GM18870 (cell line): ENCODE measurements around the gene EPHA2.

Source experiments
- ATAC-seq: cut with Tn5 transposase; IDR thresholded peaks from one replicate; pipeline ENCODE4 v1.9.1; 2021; ENCODE audit warnings: moderate library complexity; ENCODE audit not compliant: unreplicated experiment

Gene EPHA2

GRCh38 chr1:16138772-16139221, 17.1 kb downstream of the EPHA2 start:
- no peak for ATAC-seq

DNA sequence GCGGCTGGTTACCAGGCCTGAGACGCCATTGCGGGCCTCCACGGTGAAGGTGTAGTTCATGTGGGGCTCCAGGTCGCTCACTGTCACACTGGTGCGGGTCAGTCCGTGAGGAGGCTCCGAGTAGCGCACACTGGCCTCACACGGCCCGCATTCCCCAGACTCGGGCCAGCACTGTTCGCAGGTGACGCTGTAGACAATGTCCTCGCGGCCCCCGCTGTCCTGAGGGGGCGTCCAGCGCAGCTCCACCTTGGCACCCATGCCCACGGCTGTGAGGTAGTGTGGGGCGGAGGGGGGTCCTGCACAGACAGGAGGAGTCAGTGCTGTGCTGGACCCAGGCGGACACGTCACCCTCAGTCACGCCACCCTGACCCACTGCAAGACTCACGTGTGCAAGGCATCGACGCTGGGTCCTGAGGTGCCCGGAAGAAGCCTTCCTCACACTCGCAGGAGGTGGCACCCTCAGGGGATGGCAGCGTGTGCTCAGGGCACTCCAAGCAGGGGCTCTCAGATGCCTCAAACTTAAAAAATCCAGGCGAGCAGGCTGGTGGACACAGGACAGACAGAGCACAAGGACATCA, 17.9 kb downstream of the EPHA2 start:
- ATAC-seq: no peak

- no peak for ATAC-seq
These were observed 20.4 kb downstream of the EPHA2 start for GRCh38 chr1:16135501-16135900.

DNA sequence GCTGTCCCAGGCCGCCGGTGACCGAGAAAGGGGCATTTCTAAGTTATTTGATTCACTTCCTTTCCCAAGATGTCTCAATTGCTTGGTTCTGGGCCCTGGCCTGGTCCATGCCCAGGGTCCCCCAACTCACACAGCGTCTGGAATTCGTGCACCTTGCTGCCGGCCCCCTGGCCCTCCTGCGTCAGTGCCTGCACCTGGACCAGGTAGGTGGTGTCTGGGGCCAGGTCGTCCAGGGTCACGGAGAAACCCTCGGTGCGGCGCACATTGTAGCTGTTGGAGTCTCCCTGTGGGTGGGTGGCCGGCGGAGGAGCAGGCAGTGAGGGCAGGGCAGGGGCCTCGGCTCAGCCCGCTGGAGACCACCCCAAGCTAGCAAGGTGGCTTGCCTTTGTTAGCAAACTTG, 21.0 kb downstream of the EPHA2 start:
- no peak for ATAC-seq

GRCh38 chr1:16134066-16134801, 21.6 kb downstream of the EPHA2 start:
- ATAC-seq: no peak

- ATAC-seq: no peak
These were observed 22.6 kb downstream of the EPHA2 start for GRCh38 chr1:16133007-16133961.

DNA sequence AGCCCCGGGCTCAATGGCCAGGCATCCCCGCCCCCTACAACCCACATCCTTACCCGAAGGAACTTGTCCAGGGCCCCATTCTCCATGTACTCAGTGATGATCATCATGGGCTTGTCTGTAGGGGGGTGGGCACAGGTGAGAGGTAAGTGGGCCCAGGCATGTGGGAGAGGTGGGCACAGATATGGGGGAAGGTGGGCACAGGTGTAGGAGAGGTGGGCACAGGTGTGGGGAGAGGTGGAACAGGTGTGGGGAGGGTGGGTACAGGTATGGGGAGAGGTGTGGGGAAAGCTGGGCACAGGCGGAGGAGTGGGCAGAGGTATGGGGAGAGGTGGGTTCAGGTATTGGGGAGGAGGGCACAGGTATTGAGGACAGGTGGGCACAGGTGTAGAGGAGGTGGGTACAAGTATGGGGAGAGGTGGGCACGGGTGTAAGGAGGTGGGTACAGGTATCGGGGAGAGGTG, 23.5 kb downstream of the EPHA2 start:
- no peak for ATAC-seq

DNA sequence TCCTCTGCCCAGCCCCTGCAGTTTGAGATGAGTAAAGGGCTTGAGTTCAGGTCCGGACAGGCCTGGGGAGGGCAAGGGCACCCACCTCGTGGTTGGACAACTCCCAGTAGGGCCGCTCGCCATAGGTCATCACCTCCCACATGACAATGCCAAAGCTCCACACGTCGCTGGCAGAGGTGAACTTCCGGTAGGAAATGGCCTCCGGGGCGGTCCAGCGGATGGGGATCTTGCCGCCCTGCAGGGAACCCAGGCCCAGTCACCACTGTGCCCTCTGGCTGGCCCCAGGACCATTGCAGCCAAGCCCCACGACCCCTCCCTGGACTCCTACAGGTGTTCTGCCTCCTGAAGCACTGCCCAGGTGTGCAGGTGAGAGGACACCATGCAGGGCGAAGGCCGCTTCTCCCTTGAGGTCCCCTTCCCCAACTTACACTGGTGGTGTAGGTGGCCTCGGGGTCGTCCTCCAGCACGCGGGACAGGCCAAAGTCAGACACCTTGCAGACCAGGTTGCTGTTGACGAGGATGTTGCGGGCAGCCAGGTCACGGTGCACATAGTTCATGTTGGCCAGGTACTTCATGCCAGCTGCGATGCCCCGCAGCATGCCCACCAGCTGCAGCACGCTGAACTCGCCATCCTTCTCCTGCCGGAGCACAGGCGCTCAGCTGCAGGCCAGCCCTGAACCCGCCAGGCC, 24.1 kb downstream of the EPHA2 start:
- ATAC-seq: no peak

DNA sequence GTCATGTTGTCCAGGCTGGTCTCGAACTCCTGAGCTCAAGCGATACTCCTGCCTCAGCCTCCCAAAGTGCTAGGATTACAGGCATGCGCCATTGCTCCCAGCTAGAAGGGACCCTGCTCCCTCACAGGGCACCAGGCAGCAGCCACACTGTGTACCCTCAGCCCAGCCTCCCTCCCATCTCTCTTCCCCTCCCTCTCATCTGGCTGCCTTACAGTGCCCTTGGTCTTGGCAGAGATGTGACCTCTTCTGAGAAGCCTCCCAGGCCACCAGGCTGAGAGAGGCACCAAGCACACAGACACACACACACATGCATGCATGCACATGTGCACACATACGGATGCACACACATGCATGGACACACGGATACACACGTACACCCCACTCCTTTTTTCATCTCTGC, 25.0 kb downstream of the EPHA2 start:
- ATAC-seq: no peak

DNA sequence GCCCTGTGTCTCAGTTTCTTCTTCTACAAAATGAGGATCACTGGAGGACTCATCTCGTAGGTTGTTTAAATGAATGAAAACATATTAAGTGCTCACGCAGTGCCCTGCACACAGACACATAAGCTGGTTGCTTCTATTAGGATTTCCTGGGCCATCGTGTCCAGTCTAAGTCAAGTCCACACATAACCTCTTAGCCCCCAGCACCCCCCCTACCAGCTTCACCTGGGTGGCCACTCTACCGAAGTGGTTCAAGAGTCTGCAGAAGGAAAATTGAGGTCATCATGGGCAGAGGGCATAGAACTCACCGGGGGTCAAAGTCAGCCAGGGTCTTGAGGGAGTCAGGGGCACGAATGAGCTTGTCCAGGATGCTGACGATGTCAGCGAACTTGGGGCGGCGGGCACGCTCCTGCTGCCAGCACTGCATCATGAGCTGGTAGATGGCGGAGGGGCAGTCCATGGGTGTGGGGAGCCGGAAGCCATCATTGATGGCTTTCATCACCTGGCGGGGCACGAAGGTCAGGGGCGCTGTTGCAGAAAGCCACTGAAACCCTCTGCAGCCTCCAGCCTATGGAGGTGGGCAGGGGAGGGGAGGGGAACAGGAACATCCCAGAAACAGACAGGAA, 25.8 kb downstream of the EPHA2 start:
- ATAC-seq: no peak

GRCh38 chr1:16129316-16129715, 26.6 kb downstream of the EPHA2 start:
- ATAC-seq: no peak

DNA sequence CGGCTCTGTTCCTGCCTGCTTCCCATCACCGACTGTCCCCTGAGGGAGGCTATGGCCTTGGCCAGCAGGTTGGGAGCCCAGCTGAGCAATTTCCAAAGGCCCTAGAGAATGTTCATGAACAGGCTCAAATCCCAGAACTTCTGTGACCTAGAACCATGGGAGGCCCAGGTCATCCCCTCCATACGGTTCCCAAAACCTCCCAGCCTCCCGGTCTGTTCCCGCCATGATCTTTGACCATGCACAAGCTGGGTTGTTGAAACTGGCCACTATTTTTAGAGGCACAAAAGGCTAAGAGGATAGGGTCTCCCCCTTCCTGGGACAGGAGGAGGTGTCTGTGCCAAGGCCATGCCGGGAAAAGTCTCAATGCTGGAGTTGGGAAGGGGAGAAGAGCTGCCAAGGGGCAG, 27.5 kb downstream of the EPHA2 start:
- ATAC-seq: no peak

DNA sequence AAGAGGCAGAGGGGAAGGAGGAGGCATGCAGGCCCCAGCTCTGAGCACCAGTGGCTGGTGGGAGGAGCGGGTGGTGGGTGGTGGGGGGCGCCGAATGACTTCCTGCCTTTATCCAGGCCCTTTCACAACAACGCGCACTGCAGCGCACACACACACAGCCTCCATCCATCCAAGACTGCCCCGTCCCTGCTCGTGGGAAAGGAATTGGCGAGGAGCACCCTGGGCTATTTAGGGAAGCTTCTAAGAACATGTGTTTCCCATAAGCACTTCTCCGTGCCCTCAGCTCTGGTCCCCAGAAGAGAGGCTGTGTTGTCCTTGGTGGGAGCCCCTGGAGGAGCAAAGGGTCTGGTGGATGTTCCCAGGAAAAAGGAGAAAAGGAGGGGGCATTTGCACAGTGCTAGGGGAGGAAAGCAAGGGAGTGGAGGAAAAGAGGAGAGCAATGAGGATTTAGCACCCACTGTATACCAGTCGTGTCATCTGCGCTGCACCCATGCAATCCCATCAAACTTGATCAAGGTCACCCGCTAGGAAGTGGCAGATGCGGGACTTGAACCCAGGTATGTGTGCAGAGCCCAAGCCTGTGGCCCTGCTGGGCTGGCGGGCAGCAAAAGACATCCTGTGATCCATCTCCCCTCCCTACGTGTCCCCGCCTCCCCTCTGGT, 28.1 kb downstream of the EPHA2 start:
- ATAC-seq: no peak

- ATAC-seq: no peak
These were observed 28.9 kb downstream of the EPHA2 start for GRCh38 chr1:16126743-16127515.

DNA sequence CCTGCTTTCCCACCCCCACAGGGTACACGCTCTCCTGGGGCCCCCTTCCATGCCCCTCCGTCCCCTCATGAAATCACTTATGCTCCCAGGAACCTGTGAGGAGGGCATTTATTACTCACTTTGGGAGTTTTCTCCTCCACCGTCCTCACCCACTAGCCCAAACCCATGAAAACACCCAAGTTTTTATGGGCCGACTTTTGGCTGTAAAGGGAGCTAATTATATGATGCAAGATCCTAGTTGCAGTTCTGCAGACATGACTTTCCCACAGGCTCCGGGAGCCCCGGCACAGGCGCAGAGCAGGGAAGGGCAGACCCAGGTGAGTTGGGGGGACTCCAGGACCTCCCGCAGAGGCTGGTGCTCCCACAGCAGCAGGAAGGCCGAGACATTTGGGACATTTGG, 29.7 kb downstream of the EPHA2 start:
- ATAC-seq: no peak

DNA sequence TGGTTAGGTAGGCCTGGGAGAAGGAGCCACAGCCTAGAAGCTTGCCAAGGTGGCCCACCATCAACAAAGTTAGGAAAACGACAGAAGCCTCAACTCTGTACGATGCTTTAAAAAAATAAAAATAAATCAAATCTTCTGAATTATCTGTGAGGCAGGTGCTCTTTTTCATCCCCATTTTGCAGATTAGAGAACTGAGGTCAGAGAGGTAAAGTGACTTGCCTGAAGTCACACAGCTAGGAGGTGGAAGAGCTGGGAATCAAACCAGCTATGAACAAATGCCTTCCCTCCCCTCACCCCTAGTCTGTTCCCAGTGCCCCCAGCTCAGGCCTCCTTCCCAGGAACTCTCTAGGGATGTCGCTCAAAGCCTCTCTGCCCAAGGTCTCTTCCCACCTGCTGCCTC, 30.4 kb downstream of the EPHA2 start:
- no peak for ATAC-seq

DNA sequence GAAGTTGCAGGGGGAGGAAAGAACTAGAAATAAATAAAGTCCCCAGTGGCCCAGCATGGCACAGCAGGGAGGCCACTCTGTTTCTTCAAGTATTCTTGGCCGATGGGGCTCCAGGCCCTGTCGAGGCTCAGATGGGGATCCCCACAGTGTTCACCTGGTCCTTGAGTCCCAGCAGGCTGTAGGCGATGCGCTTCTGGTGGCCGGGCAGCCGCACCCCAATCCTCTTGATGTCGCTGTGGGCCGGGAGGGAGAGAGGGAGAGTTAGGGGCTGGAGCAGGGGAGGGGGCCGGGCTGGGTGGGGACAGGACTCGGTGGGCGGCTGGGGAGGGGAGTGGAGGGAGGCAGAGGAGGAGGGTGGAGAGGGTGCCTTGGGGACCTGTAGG, 30.8 kb downstream of the EPHA2 start:
- ATAC-seq: no peak

GRCh38 chr1:16124377-16125087, 31.3 kb downstream of the EPHA2 start:
- no peak for ATAC-seq

GRCh38 chr1:16122916-16123315, 33.0 kb downstream of the EPHA2 start:
- ATAC-seq: no peak
